Non-pigmented ciliary epithelial cell (primary cell): ENCODE results near the gene CCDC40.
"Not testable (repeated sequence)": the region's sequence is repeated elsewhere in the genome, so short reads cannot be mapped to it uniquely, and the experiment has no call there.

Experiments
- DNase-seq: peaks from one replicate; pipeline ENCODE4 v3.0.0-alpha.2; 2010; ENCODE audit warnings: low read depth

CCDC40 gene

GRCh38 chr17:80023481-80024205, 12.8 kb upstream of the CCDC40 start:
- no peak for DNase-seq

- DNase-seq: no peak
Observed at GRCh38 chr17:80024206-80024972, 12.1 kb upstream of the CCDC40 start.

GRCh38 chr17:80025140-80025539, 11.3 kb upstream of the CCDC40 start:
- DNase-seq: no peak

- DNase-seq: no peak
Observed at GRCh38 chr17:80025796-80026195, 10.6 kb upstream of the CCDC40 start.

GRCh38 chr17:80026359-80027042, 9.9 kb upstream of the CCDC40 start:
- no peak for DNase-seq

- DNase-seq: no peak
Observed at GRCh38 chr17:80027043-80027435, 9.4 kb upstream of the CCDC40 start.

GRCh38 chr17:80028030-80028429, 8.4 kb upstream of the CCDC40 start:
- no peak for DNase-seq

- DNase-seq: no peak
Observed at GRCh38 chr17:80029258-80029974, 7.0 kb upstream of the CCDC40 start.

GRCh38 chr17:80030730-80031410, 5.6 kb upstream of the CCDC40 start:
- DNase-seq: no peak

- no peak for DNase-seq
Observed at GRCh38 chr17:80031691-80032430, 4.6 kb upstream of the CCDC40 start.

- no peak for DNase-seq
Observed at GRCh38 chr17:80032614-80033171, 3.7 kb upstream of the CCDC40 start.

- DNase-seq: no peak
Observed at GRCh38 chr17:80033840-80034239, 2.6 kb upstream of the CCDC40 start.

GRCh38 chr17:80034791-80035686, 1.4 kb upstream of the CCDC40 start:
- no peak for DNase-seq

- DNase-seq: no peak
Observed at GRCh38 chr17:80035687-80035936, 830 bp upstream of the CCDC40 start, which contains the start of gene TBC1D16. Gene TBC1D16, minus strand, starts transcription at chr17:80035872. Its CDS starts 22,325 bp downstream, at chr17:80013547.

- no peak for DNase-seq
Observed at GRCh38 chr17:80036715-80037477, 454 bp downstream of the CCDC40 start.

GRCh38 chr17:80043963-80044362, 7.5 kb downstream of the CCDC40 start:
- DNase-seq: no peak

GRCh38 chr17:80045703-80046102, 9.3 kb downstream of the CCDC40 start:
- DNase-seq: no peak

GRCh38 chr17:80046709-80047108, 10.3 kb downstream of the CCDC40 start:
- not testable (repeated sequence) for DNase-seq

GRCh38 chr17:80047176-80047575, 10.7 kb downstream of the CCDC40 start:
- no peak for DNase-seq
